Stimulated activated CD4-positive, alpha-beta T cell treated with anti-CD3 and anti-CD28 coated beads, Interleukin-4, amount 100 ng/mL, for 48 hours (primary cell): ENCODE measurements around the gene ACER3.
"Not testable (repeated sequence)": the region's sequence is repeated elsewhere in the genome, so short reads cannot be mapped to it uniquely, and the experiment has no call there.

Experiments used
- DNase-seq, 2 donors: peaks; one replicate each; pipeline ENCODE4 v3.0.0-alpha.2; 2020; ENCODE audit warnings: low read depth in 2 of 2

Gene ACER3

GRCh38 chr11:76872959-76873827, 12.5 kb downstream of the ACER3 start:
- no peak for DNase-seq

GRCh38 chr11:76878014-76878413, 17.3 kb downstream of the ACER3 start:
- DNase-seq = no peak

GRCh38 chr11:76880314-76880713, 19.6 kb downstream of the ACER3 start:
- no peak for DNase-seq

- DNase-seq = no peak
Measured at GRCh38 chr11:76880956-76881355, 20.2 kb downstream of the ACER3 start.

GRCh38 chr11:76885390-76886097, 24.8 kb downstream of the ACER3 start:
- DNase-seq = no peak

GRCh38 chr11:76888989-76889388, 28.3 kb downstream of the ACER3 start:
- no peak for DNase-seq

GRCh38 chr11:76889411-76889975, 28.8 kb downstream of the ACER3 start:
- no peak for DNase-seq

- DNase-seq = no peak
Measured at GRCh38 chr11:76890329-76890728, 29.6 kb downstream of the ACER3 start.

GRCh38 chr11:76891285-76891684, 30.6 kb downstream of the ACER3 start:
- no peak for DNase-seq

GRCh38 chr11:76891793-76892192, 31.1 kb downstream of the ACER3 start:
- no peak for DNase-seq

GRCh38 chr11:76892306-76892705, 31.6 kb downstream of the ACER3 start:
- DNase-seq = no peak

- no peak for DNase-seq
Measured at GRCh38 chr11:76897233-76897632, 36.5 kb downstream of the ACER3 start.

- no peak for DNase-seq
Measured at GRCh38 chr11:76901144-76901543, 40.4 kb downstream of the ACER3 start.

GRCh38 chr11:76901622-76902021, 40.9 kb downstream of the ACER3 start:
- not testable (repeated sequence) for DNase-seq

GRCh38 chr11:76902121-76903014, 41.6 kb downstream of the ACER3 start:
- no peak for DNase-seq

GRCh38 chr11:76903325-76903724, 42.6 kb downstream of the ACER3 start:
- DNase-seq = no peak

GRCh38 chr11:76910620-76911414, 50.1 kb downstream of the ACER3 start:
- DNase-seq = no peak

GRCh38 chr11:76911415-76911808, 50.7 kb downstream of the ACER3 start:
- no peak for DNase-seq

GRCh38 chr11:76916712-76917111, 56.0 kb downstream of the ACER3 start:
- DNase-seq = no peak

GRCh38 chr11:76918941-76919386, 58.2 kb downstream of the ACER3 start:
- DNase-seq = no peak

GRCh38 chr11:76919467-76919866, 58.7 kb downstream of the ACER3 start:
- no peak for DNase-seq
